GM19397 (cell line): Measurements from ENCODE around the gene CRTAP.
"Not testable (repeated sequence)": the region's sequence is repeated elsewhere in the genome, so short reads cannot be mapped to it uniquely, and the experiment has no call there.

Source experiments
- ATAC-seq: cut with Tn5 transposase; IDR thresholded peaks from one replicate; pipeline ENCODE4 v1.9.1; 2021; ENCODE audit warnings: mild to moderate bottlenecking, moderate library complexity; ENCODE audit not compliant: unreplicated experiment

CRTAP gene

GRCh38 chr3:33139006-33139623, 25.3 kb downstream of the CRTAP start:
- not testable (repeated sequence) for ATAC-seq

GRCh38 chr3:33139996-33140395, 26.2 kb downstream of the CRTAP start:
- no peak for ATAC-seq

GRCh38 chr3:33141006-33141405, 27.2 kb downstream of the CRTAP start:
- no peak for ATAC-seq

GRCh38 chr3:33144433-33144832, 30.6 kb downstream of the CRTAP start:
- ATAC-seq: no peak

GRCh38 chr3:33145221-33145900, 31.5 kb downstream of the CRTAP start:
- no peak for ATAC-seq

- no peak for ATAC-seq
These were observed 32.2 kb downstream of the CRTAP start for GRCh38 chr3:33145901-33146580.

- ATAC-seq: no peak
These were observed 33.1 kb downstream of the CRTAP start for GRCh38 chr3:33146791-33147445.

GRCh38 chr3:33149342-33149741, 35.5 kb downstream of the CRTAP start:
- ATAC-seq: no peak

GRCh38 chr3:33152363-33153360, 38.8 kb downstream of the CRTAP start:
- no peak for ATAC-seq

GRCh38 chr3:33153782-33154181, 40.0 kb downstream of the CRTAP start:
- no peak for ATAC-seq

- no peak for ATAC-seq
These were observed 41.5 kb downstream of the CRTAP start for GRCh38 chr3:33155301-33155700.

- no peak for ATAC-seq
These were observed 45.4 kb downstream of the CRTAP start for GRCh38 chr3:33159234-33159633.

- ATAC-seq: no peak
These were observed 46.2 kb downstream of the CRTAP start for GRCh38 chr3:33159981-33160380.

GRCh38 chr3:33162621-33163020, 48.8 kb downstream of the CRTAP start:
- not testable (repeated sequence) for ATAC-seq

- no peak for ATAC-seq
These were observed 51.6 kb downstream of the CRTAP start for GRCh38 chr3:33165372-33165771.

- no peak for ATAC-seq
These were observed 52.3 kb downstream of the CRTAP start for GRCh38 chr3:33166095-33166494.

- ATAC-seq: no peak
These were observed 53.5 kb downstream of the CRTAP start for GRCh38 chr3:33167284-33167683.

- no peak for ATAC-seq
These were observed 54.0 kb downstream of the CRTAP start for GRCh38 chr3:33167716-33168336.

GRCh38 chr3:33170531-33170930, 56.7 kb downstream of the CRTAP start:
- ATAC-seq: no peak

- ATAC-seq: no peak
These were observed 57.8 kb downstream of the CRTAP start for GRCh38 chr3:33171580-33171979.
